ENCODE data around the gene TRIO.

TRIO gene

GRCh38 chr5:14165375-14166106, 22.4 kb downstream of the TRIO start:
- DNase-seq, result peak in 1 of 2 donors; percentile 43
- Histone ChIP-seq H3K79me2 (ENCODE audit: control insufficient read depth, insufficient read depth, low read length, poor library complexity) (peaks cover 30% of the 10 kb centered on the region), H3K27me3 (ENCODE audit: insufficient read depth, low read length) (no peaks in the 10 kb centered on the region), H3K9me3 (ENCODE audit: insufficient read depth, low read depth, low read length) (no peaks in the 10 kb centered on the region), H2AK5ac (ENCODE audit: low read length) (peak overlapping the region; percentile 62), H2BK12ac (ENCODE audit: low read length) (peak overlapping the region; percentile 91), H3K4ac (ENCODE audit: low read depth, low read length) (peak overlapping the region; percentile 19), H3K4me3 (ENCODE audit: low read depth, low read length) (no peak overlapping the region), H3K14ac (ENCODE audit: low read length) (peak overlapping the region; percentile 69), H4K12ac (ENCODE audit: low read depth, low read length) (no peak overlapping the region), H3K23ac (ENCODE audit: low read length) (no peak overlapping the region), H2BK120ac (ENCODE audit: insufficient read depth, low read length, poor library complexity) (peak overlapping the region; percentile 5), H4K91ac (ENCODE audit: low read depth, low read length) (peak overlapping the region; percentile 32), H2AFZ (ENCODE audit: insufficient read depth, low read length, poor library complexity) (no peak overlapping the region), H3K27ac (ENCODE audit: low read depth, low read length) (peak overlapping the region; percentile 80), H3K79me1 (ENCODE audit: low read length) (peaks cover 11% of the 10 kb centered on the region), H3K18ac (ENCODE audit: low read length) (peak overlapping the region; percentile 80), H4K8ac (ENCODE audit: low read depth, low read length) (peak overlapping the region; percentile 14), H2BK5ac (ENCODE audit: low read depth, low read length, poor library complexity) (peak overlapping the region; percentile 68), H3K4me2 (ENCODE audit: low read length) (no peak overlapping the region), H3K36me3 (ENCODE audit: control insufficient read depth in 1 of 2, insufficient read depth in 2 of 2, low read length in 2 of 2) (peaks cover 0 to 2% of the 10 kb centered on the region in 2 experiments), H3K4me1 (ENCODE audit: control insufficient read depth in 1 of 2, insufficient read depth in 2 of 2, low read length in 2 of 2) (peaks cover 23 to 36% of the 10 kb centered on the region in 2 experiments), H3K9ac (ENCODE audit: low read length) (no peak overlapping the region)
- no CpG with 5 or more reads among the region's 9 CpGs for WGBS (ENCODE audit: extremely low coverage, insufficient coverage, insufficient read length)

GRCh38 chr5:14166437-14166836, 23.3 kb downstream of the TRIO start:
- no peak overlapping the region for H2BK120ac ChIP-seq (ENCODE audit: insufficient read depth, low read length, poor library complexity)
- peak overlapping the region; percentile 92 for H3K4ac ChIP-seq (ENCODE audit: low read depth, low read length)
- H3K9me3 ChIP-seq (ENCODE audit: insufficient read depth, low read depth, low read length), result no peaks in the 10 kb centered on the region
- peaks cover 21 to 33% of the 10 kb centered on the region in 2 experiments for H3K4me1 ChIP-seq (ENCODE audit: control insufficient read depth in 1 of 2, insufficient read depth in 2 of 2, low read length in 2 of 2)
- H3K4me2 ChIP-seq (ENCODE audit: low read length), result no peak overlapping the region
- no peaks in the 10 kb centered on the region for H3K27me3 ChIP-seq (ENCODE audit: insufficient read depth, low read length)
- H3K27ac ChIP-seq (ENCODE audit: low read depth, low read length), result no peak overlapping the region
- H3K36me3 ChIP-seq (ENCODE audit: control insufficient read depth in 1 of 2, insufficient read depth in 2 of 2, low read length in 2 of 2), result peaks cover 0 to 2% of the 10 kb centered on the region in 2 experiments
- no peak overlapping the region for H3K23ac ChIP-seq (ENCODE audit: low read length)
- H3K79me1 ChIP-seq (ENCODE audit: low read length), result peaks cover 11% of the 10 kb centered on the region
- H4K8ac ChIP-seq (ENCODE audit: low read depth, low read length), result no peak overlapping the region
- H3K14ac ChIP-seq (ENCODE audit: low read length), result no peak overlapping the region
- no peak overlapping the region for H3K9ac ChIP-seq (ENCODE audit: low read length)
- no peak overlapping the region for H2BK12ac ChIP-seq (ENCODE audit: low read length)
- peak overlapping the region; percentile 28 for H3K18ac ChIP-seq (ENCODE audit: low read length)
- no CpG with 5 or more reads among the region's 8 CpGs for WGBS (ENCODE audit: extremely low coverage, insufficient coverage, insufficient read length)
- no peak overlapping the region for H2AK5ac ChIP-seq (ENCODE audit: low read length)
- no peak overlapping the region for H4K12ac ChIP-seq (ENCODE audit: low read depth, low read length)
- H2AFZ ChIP-seq (ENCODE audit: insufficient read depth, low read length, poor library complexity), result no peak overlapping the region
- H4K91ac ChIP-seq (ENCODE audit: low read depth, low read length), result no peak overlapping the region
- no peak overlapping the region for H2BK5ac ChIP-seq (ENCODE audit: low read depth, low read length, poor library complexity)
- H3K4me3 ChIP-seq (ENCODE audit: low read depth, low read length), result no peak overlapping the region
- DNase-seq, result no peak
- H3K79me2 ChIP-seq (ENCODE audit: control insufficient read depth, insufficient read depth, low read length, poor library complexity), result peaks cover 25% of the 10 kb centered on the region

- H3K4me3 ChIP-seq (ENCODE audit: low read depth, low read length), result no peak overlapping the region
- no peak overlapping the region for H2AFZ ChIP-seq (ENCODE audit: insufficient read depth, low read length, poor library complexity)
- H2BK5ac ChIP-seq (ENCODE audit: low read depth, low read length, poor library complexity), result no peak overlapping the region
- no peak overlapping the region for H2BK12ac ChIP-seq (ENCODE audit: low read length)
- H3K14ac ChIP-seq (ENCODE audit: low read length), result no peak overlapping the region
- H3K79me2 ChIP-seq (ENCODE audit: control insufficient read depth, insufficient read depth, low read length, poor library complexity), result peaks cover 21% of the 10 kb centered on the region
- peak overlapping the region; percentile 92 for H3K4ac ChIP-seq (ENCODE audit: low read depth, low read length)
- H3K79me1 ChIP-seq (ENCODE audit: low read length), result peaks cover 11% of the 10 kb centered on the region
- H2AK5ac ChIP-seq (ENCODE audit: low read length), result no peak overlapping the region
- H3K9ac ChIP-seq (ENCODE audit: low read length), result no peak overlapping the region
- H4K91ac ChIP-seq (ENCODE audit: low read depth, low read length), result no peak overlapping the region
- peaks cover 18 to 28% of the 10 kb centered on the region in 2 experiments for H3K4me1 ChIP-seq (ENCODE audit: control insufficient read depth in 1 of 2, insufficient read depth in 2 of 2, low read length in 2 of 2)
- H3K18ac ChIP-seq (ENCODE audit: low read length), result no peak overlapping the region
- no peaks in the 10 kb centered on the region for H3K27me3 ChIP-seq (ENCODE audit: insufficient read depth, low read length)
- no peak overlapping the region for H3K4me2 ChIP-seq (ENCODE audit: low read length)
- no peak overlapping the region for H2BK120ac ChIP-seq (ENCODE audit: insufficient read depth, low read length, poor library complexity)
- no peak overlapping the region for H4K8ac ChIP-seq (ENCODE audit: low read depth, low read length)
- H3K9me3 ChIP-seq (ENCODE audit: insufficient read depth, low read depth, low read length), result no peaks in the 10 kb centered on the region
- no peak overlapping the region for H3K23ac ChIP-seq (ENCODE audit: low read length)
- no CpG with 5 or more reads among the region's 5 CpGs for WGBS (ENCODE audit: extremely low coverage, insufficient coverage, insufficient read length)
- peaks cover 0 to 2% of the 10 kb centered on the region in 2 experiments for H3K36me3 ChIP-seq (ENCODE audit: control insufficient read depth in 1 of 2, insufficient read depth in 2 of 2, low read length in 2 of 2)
- H3K27ac ChIP-seq (ENCODE audit: low read depth, low read length), result no peak overlapping the region
- H4K12ac ChIP-seq (ENCODE audit: low read depth, low read length), result no peak overlapping the region
- no peak for DNase-seq
These were observed 24.2 kb downstream of the TRIO start for GRCh38 chr5:14167211-14167845.

- Histone ChIP-seq H2BK5ac (ENCODE audit: low read depth, low read length, poor library complexity) (no peak overlapping the region), H3K27ac (ENCODE audit: low read depth, low read length) (no peak overlapping the region), H2BK120ac (ENCODE audit: insufficient read depth, low read length, poor library complexity) (no peak overlapping the region), H3K4me2 (ENCODE audit: low read length) (no peak overlapping the region), H3K4ac (ENCODE audit: low read depth, low read length) (peak overlapping the region; percentile 95), H3K23ac (ENCODE audit: low read length) (no peak overlapping the region), H2AFZ (ENCODE audit: insufficient read depth, low read length, poor library complexity) (no peak overlapping the region), H4K12ac (ENCODE audit: low read depth, low read length) (no peak overlapping the region), H3K27me3 (ENCODE audit: insufficient read depth, low read length) (no peaks in the 10 kb centered on the region), H4K8ac (ENCODE audit: low read depth, low read length) (no peak overlapping the region), H4K91ac (ENCODE audit: low read depth, low read length) (no peak overlapping the region), H3K79me1 (ENCODE audit: low read length) (peaks cover 11% of the 10 kb centered on the region), H3K9me3 (ENCODE audit: insufficient read depth, low read depth, low read length) (no peaks in the 10 kb centered on the region), H3K4me3 (ENCODE audit: low read depth, low read length) (no peak overlapping the region), H3K79me2 (ENCODE audit: control insufficient read depth, insufficient read depth, low read length, poor library complexity) (peaks cover 26% of the 10 kb centered on the region), H2AK5ac (ENCODE audit: low read length) (no peak overlapping the region), H3K4me1 (ENCODE audit: control insufficient read depth in 1 of 2, insufficient read depth in 2 of 2, low read length in 2 of 2) (peaks cover 21 to 34% of the 10 kb centered on the region in 2 experiments), H2BK12ac (ENCODE audit: low read length) (no peak overlapping the region), H3K14ac (ENCODE audit: low read length) (no peak overlapping the region), H3K9ac (ENCODE audit: low read length) (no peak overlapping the region), H3K36me3 (ENCODE audit: control insufficient read depth in 1 of 2, insufficient read depth in 2 of 2, low read length in 2 of 2) (peaks cover 0 to 2% of the 10 kb centered on the region in 2 experiments), H3K18ac (ENCODE audit: low read length) (no peak overlapping the region)
- no CpG with 5 or more reads among the region's 6 CpGs for WGBS (ENCODE audit: extremely low coverage, insufficient coverage, insufficient read length)
- DNase-seq, result no peak
These were observed 25.1 kb downstream of the TRIO start for GRCh38 chr5:14168144-14168792.

Data from trophoblast cell (in vitro differentiated cells and primary cell).